ENCODE data around the gene EMC6.

The EMC6 gene

GRCh38 chr17:3669548-3669947 lies 936 bp downstream of the EMC6 start:
- H3F3A ChIP-seq (ENCODE audit: insufficient read depth, low read length): no peaks in the 10 kb centered on the region
- H3K79me2 ChIP-seq (ENCODE audit: insufficient read depth, low read length): 0 out of 2 replicates have a peak, but pooled peaks cover 7% of the 10 kb centered on the region
- H3K27ac ChIP-seq (ENCODE audit: low read depth, low read length, poor library complexity, severe bottlenecking): no peak overlapping the region
- H3K4me1 ChIP-seq (ENCODE audit: insufficient read depth, low read length, severe bottlenecking): peaks cover 22% of the 10 kb centered on the region
- no peaks in the 10 kb centered on the region; the same call in 1 of the 2 replicates for H3K36me3 ChIP-seq (ENCODE audit: insufficient read depth, low read length)
- TF ChIP-seq, protein P1, sequence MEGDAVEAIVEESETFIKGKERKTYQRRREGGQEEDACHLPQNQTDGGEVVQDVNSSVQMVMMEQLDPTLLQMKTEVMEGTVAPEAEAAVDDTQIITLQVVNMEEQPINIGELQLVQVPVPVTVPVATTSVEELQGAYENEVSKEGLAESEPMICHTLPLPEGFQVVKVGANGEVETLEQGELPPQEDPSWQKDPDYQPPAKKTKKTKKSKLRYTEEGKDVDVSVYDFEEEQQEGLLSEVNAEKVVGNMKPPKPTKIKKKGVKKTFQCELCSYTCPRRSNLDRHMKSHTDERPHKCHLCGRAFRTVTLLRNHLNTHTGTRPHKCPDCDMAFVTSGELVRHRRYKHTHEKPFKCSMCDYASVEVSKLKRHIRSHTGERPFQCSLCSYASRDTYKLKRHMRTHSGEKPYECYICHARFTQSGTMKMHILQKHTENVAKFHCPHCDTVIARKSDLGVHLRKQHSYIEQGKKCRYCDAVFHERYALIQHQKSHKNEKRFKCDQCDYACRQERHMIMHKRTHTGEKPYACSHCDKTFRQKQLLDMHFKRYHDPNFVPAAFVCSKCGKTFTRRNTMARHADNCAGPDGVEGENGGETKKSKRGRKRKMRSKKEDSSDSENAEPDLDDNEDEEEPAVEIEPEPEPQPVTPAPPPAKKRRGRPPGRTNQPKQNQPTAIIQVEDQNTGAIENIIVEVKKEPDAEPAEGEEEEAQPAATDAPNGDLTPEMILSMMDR (IDR thresholded peaks at IDR 0.05; ENCODE audit: low read length): no peak
- TF ChIP-seq EZH2 (IDR thresholded peaks at IDR 0.05; ENCODE audit: borderline replicate concordance, low read length): no peak
- H4K20me1 ChIP-seq (ENCODE audit: insufficient read depth, low read length): no peaks in the 10 kb centered on the region
- H3K4me3 ChIP-seq (ENCODE audit: low read depth, low read length, poor library complexity, severe bottlenecking): peak overlapping the region; percentile 84
- H2AFZ ChIP-seq (ENCODE audit: low read length): no peak overlapping the region
- peak overlapping the region; percentile 86 for H3K9ac ChIP-seq (ENCODE audit: low read length)
- H3K4me2 ChIP-seq (ENCODE audit: low read length): peak overlapping the region; percentile 68
- no peaks in the 10 kb centered on the region for H3K9me3 ChIP-seq (ENCODE audit: low read length)
- no peaks in the 10 kb centered on the region for H3K9me2 ChIP-seq (ENCODE audit: low read depth, low read length)
- no peaks in the 10 kb centered on the region for H3K27me3 ChIP-seq (ENCODE audit: insufficient read depth, low read length)

DNA sequence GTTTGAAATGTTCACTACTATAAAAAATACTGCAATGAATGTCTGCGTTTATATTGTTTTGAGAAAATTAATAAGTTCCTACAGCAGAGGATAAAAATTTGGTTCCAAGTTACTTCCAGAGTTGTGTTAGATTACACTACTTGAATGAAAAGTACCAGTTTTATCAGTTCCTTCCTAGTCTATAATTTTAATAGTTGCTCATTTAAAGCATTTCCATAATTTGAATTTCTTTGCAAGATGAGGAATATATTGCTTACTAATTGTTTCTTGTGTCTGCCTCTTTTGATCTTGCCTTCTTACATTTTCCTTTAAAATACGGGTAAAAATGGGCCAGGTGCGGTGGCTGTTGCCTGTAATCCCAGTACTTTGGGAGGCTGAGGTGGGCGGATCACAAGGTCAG lies 4.0 kb downstream of the EMC6 start:
- Histone ChIP-seq H3K9me3 (ENCODE audit: low read length) (no peaks in the 10 kb centered on the region), H3F3A (ENCODE audit: insufficient read depth, low read length) (no peaks in the 10 kb centered on the region), H3K9ac (ENCODE audit: low read length) (no peak overlapping the region), H3K4me2 (ENCODE audit: low read length) (no peak overlapping the region), H3K4me1 (ENCODE audit: insufficient read depth, low read length, severe bottlenecking) (peaks cover 19% of the 10 kb centered on the region), H3K79me2 (ENCODE audit: insufficient read depth, low read length) (0 out of 2 replicates have a peak, but pooled peaks cover 7% of the 10 kb centered on the region), H2AFZ (ENCODE audit: low read length) (no peak overlapping the region), H3K27me3 (ENCODE audit: insufficient read depth, low read length) (no peaks in the 10 kb centered on the region), H3K27ac (ENCODE audit: low read depth, low read length, poor library complexity, severe bottlenecking) (no peak overlapping the region), H4K20me1 (ENCODE audit: insufficient read depth, low read length) (no peaks in the 10 kb centered on the region), H3K36me3 (ENCODE audit: insufficient read depth, low read length) (peaks cover 10% of the 10 kb centered on the region), H3K9me2 (ENCODE audit: low read depth, low read length) (no peaks in the 10 kb centered on the region), H3K4me3 (ENCODE audit: low read depth, low read length, poor library complexity, severe bottlenecking) (no peak overlapping the region)
- TF ChIP-seq, protein P1 (IDR thresholded peaks at IDR 0.05; ENCODE audit: low read length): no peak
- TF ChIP-seq EZH2 (IDR thresholded peaks at IDR 0.05; ENCODE audit: borderline replicate concordance, low read length): no peak

DNA sequence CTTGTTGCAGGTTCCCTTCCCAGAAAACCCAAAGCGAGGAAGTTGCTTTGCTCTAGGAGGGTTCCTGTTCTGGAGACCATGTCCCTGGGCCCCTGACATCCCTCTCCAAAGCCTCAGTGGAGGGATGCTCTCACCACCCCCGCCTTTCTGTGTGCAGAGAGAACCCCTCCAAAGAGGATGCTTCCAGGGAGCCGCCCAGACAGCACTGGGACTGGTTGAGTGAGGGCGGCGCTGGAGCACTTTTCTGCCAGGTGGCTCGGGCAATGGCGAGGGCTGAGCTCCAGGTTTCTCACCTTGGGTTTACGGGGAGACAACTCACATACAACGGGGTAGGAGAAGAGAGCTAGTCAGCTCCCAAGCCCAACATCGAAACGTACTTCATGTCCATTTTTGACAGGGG lies 7.3 kb downstream of the EMC6 start:
- H3K9me3 ChIP-seq (ENCODE audit: low read length): no peaks in the 10 kb centered on the region
- H4K20me1 ChIP-seq (ENCODE audit: insufficient read depth, low read length): no peaks in the 10 kb centered on the region
- H3F3A ChIP-seq (ENCODE audit: insufficient read depth, low read length): no peaks in the 10 kb centered on the region
- H3K27me3 ChIP-seq (ENCODE audit: insufficient read depth, low read length): no peaks in the 10 kb centered on the region
- no peak overlapping the region for H2AFZ ChIP-seq (ENCODE audit: low read length)
- TF ChIP-seq, protein P1 (IDR thresholded peaks at IDR 0.05; ENCODE audit: low read length): no peak
- TF ChIP-seq EZH2 (IDR thresholded peaks at IDR 0.05; ENCODE audit: borderline replicate concordance, low read length): no peak
- H3K36me3 ChIP-seq (ENCODE audit: insufficient read depth, low read length): peaks cover 12% of the 10 kb centered on the region
- no peaks in the 10 kb centered on the region for H3K9me2 ChIP-seq (ENCODE audit: low read depth, low read length)
- no peak overlapping the region for H3K4me3 ChIP-seq (ENCODE audit: low read depth, low read length, poor library complexity, severe bottlenecking)
- no peak overlapping the region for H3K9ac ChIP-seq (ENCODE audit: low read length)
- H3K4me1 ChIP-seq (ENCODE audit: insufficient read depth, low read length, severe bottlenecking): no peaks in the 10 kb centered on the region
- no peak overlapping the region for H3K27ac ChIP-seq (ENCODE audit: low read depth, low read length, poor library complexity, severe bottlenecking)
- no peak overlapping the region for H3K4me2 ChIP-seq (ENCODE audit: low read length)
- no peaks in the 10 kb centered on the region for H3K79me2 ChIP-seq (ENCODE audit: insufficient read depth, low read length)

All from OCI-LY1 (cell line).